ENCODE measurements around the gene ARSB. TPM values are rescaled to one million over a fixed set of nuclear protein-coding genes. Genes with fewer than 3 reads are reported as not detected.

The ARSB gene
- polyA plus RNA-seq, 1 of the 3 experiments (the other 2 are of a cell fraction), result 12.5 TPM

DNA sequence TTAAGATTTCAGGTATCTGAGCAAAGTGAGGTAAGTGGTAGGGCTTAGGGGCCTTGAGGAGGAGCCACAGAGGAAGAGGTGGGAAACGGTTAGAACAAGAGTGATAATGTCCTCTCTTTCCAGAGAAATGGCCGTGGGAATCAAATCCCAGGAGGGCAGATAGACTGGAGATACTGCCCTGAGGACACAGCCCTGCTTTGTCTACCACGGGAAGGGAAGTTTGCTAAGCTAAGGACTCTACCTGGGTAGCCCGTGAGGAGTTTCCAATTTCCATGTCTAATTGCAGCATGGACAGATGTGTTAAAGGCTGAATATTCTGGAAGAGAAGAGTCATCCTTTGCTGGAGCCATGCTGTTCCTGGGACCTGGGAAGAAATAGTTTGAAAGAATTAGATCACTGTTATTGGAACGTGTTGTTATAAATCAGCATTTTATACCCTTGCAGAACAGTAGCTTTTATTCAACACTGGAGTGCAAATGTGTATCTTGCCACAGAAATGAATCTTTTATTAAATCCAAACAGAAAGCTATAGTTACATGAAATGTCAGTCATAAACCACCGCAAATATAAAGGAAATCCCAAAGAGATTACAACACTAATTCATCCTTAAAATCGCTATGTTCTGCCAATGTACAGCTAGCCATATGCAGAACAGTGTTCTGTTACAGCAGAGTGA is 203.4 kb downstream of the ARSB start (continued):
- TF ChIP-seq, protein P1, sequence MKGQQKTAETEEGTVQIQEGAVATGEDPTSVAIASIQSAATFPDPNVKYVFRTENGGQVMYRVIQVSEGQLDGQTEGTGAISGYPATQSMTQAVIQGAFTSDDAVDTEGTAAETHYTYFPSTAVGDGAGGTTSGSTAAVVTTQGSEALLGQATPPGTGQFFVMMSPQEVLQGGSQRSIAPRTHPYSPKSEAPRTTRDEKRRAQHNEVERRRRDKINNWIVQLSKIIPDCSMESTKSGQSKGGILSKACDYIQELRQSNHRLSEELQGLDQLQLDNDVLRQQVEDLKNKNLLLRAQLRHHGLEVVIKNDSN (IDR thresholded peaks at IDR 0.05; ENCODE audit: borderline replicate concordance, low read depth), result no peak
- TF ChIP-seq JUND (IDR thresholded peaks at IDR 0.05) (no peak), MXI1 (IDR thresholded peaks at IDR 0.05; ENCODE audit: low read depth, low read length) (no peak)

DNA sequence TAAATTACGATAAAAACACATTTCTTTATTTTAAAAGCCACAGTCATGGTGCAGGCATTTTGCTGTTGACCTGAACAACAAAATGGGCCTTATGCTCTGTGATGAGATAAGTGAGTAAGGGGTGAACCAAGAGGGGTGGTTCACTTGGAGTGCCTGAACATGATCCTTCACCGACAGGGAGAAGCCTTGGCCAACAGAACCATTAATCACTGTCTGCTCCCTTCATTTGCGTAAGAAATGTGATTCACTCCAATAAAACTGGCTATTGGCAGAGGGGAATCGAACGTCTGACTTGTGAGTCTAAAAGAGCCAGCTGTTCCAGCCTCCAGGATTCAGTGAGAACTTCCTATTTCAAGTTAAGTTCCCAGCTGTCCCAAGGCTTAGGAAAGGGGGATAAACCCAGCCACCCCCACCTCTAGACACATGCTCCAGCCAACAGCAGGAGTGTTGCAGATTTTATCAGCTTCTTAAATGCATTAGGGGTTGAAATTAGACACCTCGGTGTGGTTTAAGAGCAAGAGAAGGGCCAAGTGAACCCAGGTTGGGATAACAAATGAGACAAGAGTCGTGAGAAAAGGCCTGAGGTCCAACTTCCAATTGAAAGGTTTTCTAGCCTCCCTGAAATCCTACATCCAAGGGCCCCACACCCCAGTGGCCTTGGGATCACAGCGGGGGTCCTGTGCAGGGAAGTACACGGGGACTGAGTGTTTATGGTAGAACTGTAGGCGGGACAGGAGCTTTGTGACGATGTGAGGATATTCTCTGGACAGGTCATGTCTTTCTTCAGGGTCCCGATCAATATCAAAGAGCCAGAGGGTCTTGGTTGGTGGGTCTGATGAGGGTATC is 205.1 kb downstream of the ARSB start:
- H3K9me2 ChIP-seq, result no peaks in the 10 kb centered on the region
- H3K9me3 ChIP-seq, result 0 out of 2 replicates have a peak, but pooled peaks cover 3% of the 10 kb centered on the region
- H3K27ac ChIP-seq (ENCODE audit: low read depth in 2 of 2, low read length in 1 of 2), result peak overlapping the region in 1 of 2 experiments; percentile 5; a peak in 1 of 4 replicates
- no peak overlapping the region for H2AFZ ChIP-seq (ENCODE audit: low read depth)
- H4K20me1 ChIP-seq (ENCODE audit: insufficient read depth), result no peaks in the 10 kb centered on the region
- no peak overlapping the region for H3K9ac ChIP-seq
- no peak overlapping the region for H3K4me2 ChIP-seq
- no peaks in the 10 kb centered on the region for H3K36me3 ChIP-seq (replicated peaks in 1 of 2; ENCODE audit: control insufficient read depth in 1 of 2, insufficient read depth in 2 of 2, low read length in 1 of 2)
- ChIA-PET POLR2A (no interaction called here), CTCF (no interaction called here)
- H3K4me1 ChIP-seq (ENCODE audit: control insufficient read depth in 1 of 2, insufficient read depth in 2 of 2, low read depth in 1 of 2, low read length in 1 of 2), result peaks cover 2 to 3% of the 10 kb centered on the region in 2 experiments; a peak in 2 of 4 replicates
- WGBS (ENCODE audit: low lambda C conversion rate), result 65% methylated on average over 12 of the region's 12 CpGs
- DNase-seq, result no peak
- TF ChIP-seq TCF12 (IDR thresholded peaks at IDR 0.05), result peak; percentile 41; the same call in 1 of the 2 replicates
- TF ChIP-seq, protein P2, sequence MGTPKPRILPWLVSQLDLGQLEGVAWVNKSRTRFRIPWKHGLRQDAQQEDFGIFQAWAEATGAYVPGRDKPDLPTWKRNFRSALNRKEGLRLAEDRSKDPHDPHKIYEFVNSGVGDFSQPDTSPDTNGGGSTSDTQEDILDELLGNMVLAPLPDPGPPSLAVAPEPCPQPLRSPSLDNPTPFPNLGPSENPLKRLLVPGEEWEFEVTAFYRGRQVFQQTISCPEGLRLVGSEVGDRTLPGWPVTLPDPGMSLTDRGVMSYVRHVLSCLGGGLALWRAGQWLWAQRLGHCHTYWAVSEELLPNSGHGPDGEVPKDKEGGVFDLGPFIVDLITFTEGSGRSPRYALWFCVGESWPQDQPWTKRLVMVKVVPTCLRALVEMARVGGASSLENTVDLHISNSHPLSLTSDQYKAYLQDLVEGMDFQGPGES (IDR thresholded peaks at IDR 0.05; ENCODE audit: low read depth, low read length), result no peak
- TF ChIP-seq, protein P3, sequence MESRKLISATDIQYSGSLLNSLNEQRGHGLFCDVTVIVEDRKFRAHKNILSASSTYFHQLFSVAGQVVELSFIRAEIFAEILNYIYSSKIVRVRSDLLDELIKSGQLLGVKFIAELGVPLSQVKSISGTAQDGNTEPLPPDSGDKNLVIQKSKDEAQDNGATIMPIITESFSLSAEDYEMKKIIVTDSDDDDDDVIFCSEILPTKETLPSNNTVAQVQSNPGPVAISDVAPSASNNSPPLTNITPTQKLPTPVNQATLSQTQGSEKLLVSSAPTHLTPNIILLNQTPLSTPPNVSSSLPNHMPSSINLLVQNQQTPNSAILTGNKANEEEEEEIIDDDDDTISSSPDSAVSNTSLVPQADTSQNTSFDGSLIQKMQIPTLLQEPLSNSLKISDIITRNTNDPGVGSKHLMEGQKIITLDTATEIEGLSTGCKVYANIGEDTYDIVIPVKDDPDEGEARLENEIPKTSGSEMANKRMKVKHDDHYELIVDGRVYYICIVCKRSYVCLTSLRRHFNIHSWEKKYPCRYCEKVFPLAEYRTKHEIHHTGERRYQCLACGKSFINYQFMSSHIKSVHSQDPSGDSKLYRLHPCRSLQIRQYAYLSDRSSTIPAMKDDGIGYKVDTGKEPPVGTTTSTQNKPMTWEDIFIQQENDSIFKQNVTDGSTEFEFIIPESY (IDR thresholded peaks at IDR 0.05; ENCODE audit: borderline replicate concordance, low read depth), result no peak
- no peak for TF ChIP-seq EZH2phosphoT487 (IDR thresholded peaks at IDR 0.05; ENCODE audit: borderline replicate concordance, low read depth)
- TF ChIP-seq, protein P4, sequence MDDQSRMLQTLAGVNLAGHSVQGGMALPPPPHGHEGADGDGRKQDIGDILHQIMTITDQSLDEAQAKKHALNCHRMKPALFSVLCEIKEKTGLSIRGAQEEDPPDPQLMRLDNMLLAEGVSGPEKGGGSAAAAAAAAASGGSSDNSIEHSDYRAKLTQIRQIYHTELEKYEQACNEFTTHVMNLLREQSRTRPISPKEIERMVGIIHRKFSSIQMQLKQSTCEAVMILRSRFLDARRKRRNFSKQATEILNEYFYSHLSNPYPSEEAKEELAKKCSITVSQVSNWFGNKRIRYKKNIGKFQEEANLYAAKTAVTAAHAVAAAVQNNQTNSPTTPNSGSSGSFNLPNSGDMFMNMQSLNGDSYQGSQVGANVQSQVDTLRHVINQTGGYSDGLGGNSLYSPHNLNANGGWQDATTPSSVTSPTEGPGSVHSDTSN (IDR thresholded peaks at IDR 0.05), result peak; percentile 78
- no peak for TF ChIP-seq POLR2AphosphoS5 (IDR thresholded peaks at IDR 0.05; ENCODE audit: low read depth, low read length)
- TF ChIP-seq FOXJ3 (CRISPR knock-in tag; IDR thresholded peaks at IDR 0.05), result no peak
- TF ChIP-seq GATA2 (CRISPR knock-in tag; IDR thresholded peaks at IDR 0.05), result no peak
- H3F3A ChIP-seq (replicated peaks; ENCODE audit: insufficient read depth), result peaks cover 5% of the 10 kb centered on the region
- no peaks in the 10 kb centered on the region for H3K79me2 ChIP-seq (ENCODE audit: insufficient read depth)
- H3K4me3 ChIP-seq (ENCODE audit: low read depth in 2 of 2, low read length in 1 of 2), result no peak overlapping the region
- H3K27me3 ChIP-seq (ENCODE audit: insufficient read depth), result no peaks in the 10 kb centered on the region

All from SK-N-SH (cell line).